GM18858 (cell line): ENCODE data around the gene TMEM234.

Experiments
- ATAC-seq: cut with Tn5 transposase; IDR thresholded peaks from one replicate; pipeline ENCODE4 v1.9.1; 2021; ENCODE audit not compliant: unreplicated experiment

TMEM234 gene

DNA sequence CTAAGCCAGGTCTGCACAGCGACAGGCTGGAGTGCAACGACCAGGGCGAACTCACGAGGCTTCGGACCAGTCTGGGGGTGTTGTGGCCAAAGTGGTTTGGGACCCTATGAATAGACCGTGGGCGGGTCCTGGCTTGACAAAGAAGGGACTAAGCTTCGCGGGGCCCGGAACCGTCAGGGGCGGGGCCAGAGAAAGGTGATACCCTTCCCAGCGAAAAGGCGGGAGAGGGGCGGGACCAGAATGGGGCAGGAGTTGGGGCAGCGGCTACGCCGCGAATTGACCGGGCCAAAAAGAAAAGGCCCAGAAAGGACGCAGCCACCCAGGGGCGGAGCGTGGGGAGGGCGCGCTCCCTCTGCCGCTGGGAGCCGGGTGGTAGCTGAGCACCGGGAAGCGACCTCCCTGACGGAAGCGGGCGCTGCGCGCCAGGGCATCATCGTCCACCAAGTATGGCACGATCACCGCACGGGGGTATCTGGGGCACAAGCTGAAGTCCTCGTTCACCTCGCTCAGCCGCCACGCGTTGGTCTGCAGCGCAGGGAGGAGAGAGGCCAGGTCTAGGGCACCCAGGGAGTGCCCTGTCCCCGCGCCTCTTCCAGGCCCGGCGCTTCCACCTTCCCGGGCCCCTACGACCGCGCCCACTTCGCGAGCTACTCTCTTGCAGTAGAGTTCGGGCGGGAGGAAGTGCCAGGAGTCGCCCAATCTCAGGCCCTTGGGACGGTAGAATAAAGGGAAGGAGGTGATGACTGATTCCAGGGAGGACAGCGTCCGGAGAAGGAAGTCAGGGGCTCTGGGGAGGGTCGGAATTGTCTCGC lies 18.2 kb upstream of the TMEM234 start:
- no peak for ATAC-seq

DNA sequence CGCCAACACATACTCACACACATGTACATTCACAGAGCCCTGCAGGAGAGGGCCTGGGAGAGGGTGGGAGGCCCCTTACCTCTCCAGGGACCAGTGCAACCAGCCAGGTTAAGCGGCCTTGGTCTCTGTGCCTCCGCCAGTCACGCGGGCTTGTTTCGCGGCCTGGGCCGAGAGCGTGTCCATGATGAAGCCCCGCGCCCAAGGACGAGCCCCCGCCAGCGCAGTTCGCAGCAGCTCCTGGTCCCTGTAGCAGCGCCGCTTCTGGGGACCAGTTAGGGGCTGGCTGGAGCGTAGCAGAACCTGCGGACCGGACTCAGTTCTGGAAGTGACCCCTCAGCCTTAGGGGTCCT lies 17.6 kb upstream of the TMEM234 start:
- ATAC-seq, result no peak

DNA sequence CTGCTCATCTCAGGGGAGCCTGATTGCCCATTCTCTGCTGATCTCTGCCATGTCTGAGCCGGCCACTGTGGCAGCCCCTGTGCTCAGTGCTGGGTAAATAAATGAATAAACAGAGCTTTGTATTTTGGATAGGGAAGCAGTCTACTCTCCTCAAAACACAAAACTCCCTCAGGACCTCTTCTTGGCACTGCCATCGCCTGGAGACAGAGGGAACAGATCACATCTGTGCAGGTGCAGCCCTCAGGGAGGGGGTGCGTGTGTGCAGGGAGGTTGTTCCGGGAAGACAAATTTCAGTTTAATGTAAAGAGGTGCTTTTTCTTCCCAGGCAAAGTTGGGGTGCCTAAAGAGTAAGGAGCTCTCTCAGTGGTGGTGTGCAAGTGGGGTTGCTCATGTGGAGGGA lies 17.2 kb upstream of the TMEM234 start:
- ATAC-seq, result no peak

GRCh38 chr1:32234792-32235191 lies 12.6 kb upstream of the TMEM234 start:
- ATAC-seq, result no peak

- no peak for ATAC-seq
Observed at GRCh38 chr1:32232558-32233304, 10.6 kb upstream of the TMEM234 start.

- ATAC-seq, result no peak
Observed at GRCh38 chr1:32231843-32232432, 9.8 kb upstream of the TMEM234 start.

- ATAC-seq, result no peak
Observed at GRCh38 chr1:32228771-32229170, 6.6 kb upstream of the TMEM234 start.

DNA sequence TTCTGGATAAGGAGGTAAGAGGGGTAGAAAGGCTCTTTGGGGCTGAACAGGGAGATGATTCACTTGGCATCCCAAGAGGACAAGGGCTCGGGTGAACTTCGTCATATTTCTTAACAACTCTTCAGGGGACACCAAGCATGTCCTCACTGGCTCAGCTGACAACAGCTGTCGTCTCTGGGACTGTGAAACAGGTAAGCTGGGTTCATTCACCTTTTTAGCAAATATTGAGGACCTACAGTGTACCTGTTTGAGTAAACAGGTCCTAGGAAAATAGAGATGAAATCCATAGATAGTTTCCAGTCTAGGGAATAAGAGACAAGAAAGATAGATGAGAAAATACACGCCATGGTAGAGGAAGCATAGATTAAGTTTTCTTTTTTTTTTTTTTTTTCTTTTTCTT lies 2.1 kb upstream of the TMEM234 start:
- no peak for ATAC-seq

DNA sequence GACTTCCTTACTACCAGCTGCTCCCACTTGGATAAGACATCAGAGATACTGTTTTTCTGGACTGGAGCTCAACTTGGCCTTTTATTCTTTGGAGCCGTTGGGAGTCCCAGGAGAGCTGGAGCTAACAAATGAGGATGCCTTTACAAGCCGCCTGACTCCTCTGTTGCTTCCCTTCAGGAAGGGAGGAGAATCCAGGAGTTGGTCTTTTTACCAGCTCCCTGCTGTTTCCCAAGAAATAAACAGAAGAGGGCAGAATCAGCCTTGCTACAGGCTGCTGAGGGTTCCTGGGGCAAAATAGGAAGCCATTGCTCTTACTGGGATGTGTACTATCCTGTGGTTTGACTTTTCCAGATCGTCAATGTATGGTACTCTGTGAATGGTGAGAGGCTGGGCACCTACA lies 1.5 kb upstream of the TMEM234 start:
- no peak for ATAC-seq

GRCh38 chr1:32221581-32221979 lies 573 bp downstream of the TMEM234 start:
- ATAC-seq, result no peak

DNA sequence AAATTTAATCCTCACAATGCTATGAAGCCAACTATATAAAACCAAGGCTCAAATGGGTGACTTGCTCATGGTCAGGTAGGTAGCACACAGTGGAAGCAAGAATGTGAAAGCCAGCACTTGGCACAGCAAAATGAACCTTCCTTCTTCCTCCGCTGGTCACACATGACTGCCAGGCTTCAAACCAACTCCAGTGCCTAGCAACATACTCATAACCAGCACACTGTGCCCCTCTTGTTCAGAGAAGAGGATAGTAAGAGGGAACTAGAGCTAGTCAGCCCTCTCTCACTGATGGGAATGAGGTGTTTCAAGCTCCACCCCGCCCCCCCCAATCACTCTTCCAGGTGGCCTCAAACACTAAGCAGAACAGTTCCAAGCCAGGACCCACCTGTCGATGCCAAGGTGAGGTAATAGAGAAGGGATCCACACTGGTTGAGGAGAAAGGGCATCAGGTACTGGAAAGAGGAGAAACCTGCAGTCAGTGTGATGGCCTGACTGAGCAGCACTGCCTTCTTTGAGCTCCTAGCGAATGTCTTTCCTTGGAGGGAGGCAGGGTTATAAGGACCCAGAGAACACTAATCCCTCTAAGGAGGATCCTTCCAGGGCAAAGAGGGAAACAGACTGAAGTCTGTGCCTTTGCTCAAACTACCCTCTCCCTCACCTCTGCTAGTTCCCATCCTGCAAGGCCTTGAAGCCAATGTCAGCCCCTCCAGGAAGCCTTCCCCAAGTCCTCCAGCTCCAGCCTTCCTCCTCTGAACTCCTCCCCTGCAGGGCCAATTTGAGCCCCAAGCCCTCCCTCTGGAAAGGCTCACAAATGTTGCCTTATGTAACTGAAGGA lies 1.2 kb downstream of the TMEM234 start:
- no peak for ATAC-seq

DNA sequence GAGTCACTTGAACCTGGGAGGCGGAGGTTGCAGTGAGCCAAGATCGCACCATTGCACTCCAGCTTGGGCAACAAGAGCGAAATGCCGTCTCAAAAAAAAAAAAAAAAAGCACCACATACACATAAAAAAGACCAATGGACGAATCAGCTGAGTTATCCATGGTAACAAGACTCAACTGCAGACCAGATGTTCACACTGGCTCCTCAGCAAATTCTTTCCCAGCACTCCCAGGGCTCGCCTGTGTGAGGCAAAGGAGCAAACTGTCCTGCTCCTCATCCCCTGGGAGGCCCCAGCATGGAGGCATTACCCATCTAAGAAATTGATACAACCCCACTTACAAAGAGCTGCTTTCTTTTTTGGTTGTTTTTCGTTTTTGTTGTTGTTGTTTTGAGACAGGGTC lies 3.1 kb downstream of the TMEM234 start:
- no peak for ATAC-seq

DNA sequence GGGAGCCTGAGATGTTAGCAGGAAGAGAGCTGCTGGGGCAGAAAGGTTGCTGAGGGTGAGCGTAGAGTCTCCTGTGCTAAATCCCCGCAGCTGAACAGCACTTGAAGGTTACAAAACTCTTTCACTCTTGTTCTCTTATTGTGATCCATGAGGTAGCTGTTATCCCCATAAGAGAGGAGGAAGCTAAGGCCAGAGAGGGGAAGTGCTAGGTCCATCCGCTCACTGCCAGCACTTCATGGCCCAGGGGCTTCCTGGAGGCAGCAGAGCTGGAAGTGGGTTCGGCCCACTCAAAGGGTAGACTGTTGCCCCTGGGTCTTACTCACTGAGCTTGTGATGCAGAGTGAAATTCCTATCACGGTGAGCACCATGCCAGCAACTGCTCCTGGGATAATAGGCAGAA lies 5.6 kb downstream of the TMEM234 start:
- no peak for ATAC-seq

DNA sequence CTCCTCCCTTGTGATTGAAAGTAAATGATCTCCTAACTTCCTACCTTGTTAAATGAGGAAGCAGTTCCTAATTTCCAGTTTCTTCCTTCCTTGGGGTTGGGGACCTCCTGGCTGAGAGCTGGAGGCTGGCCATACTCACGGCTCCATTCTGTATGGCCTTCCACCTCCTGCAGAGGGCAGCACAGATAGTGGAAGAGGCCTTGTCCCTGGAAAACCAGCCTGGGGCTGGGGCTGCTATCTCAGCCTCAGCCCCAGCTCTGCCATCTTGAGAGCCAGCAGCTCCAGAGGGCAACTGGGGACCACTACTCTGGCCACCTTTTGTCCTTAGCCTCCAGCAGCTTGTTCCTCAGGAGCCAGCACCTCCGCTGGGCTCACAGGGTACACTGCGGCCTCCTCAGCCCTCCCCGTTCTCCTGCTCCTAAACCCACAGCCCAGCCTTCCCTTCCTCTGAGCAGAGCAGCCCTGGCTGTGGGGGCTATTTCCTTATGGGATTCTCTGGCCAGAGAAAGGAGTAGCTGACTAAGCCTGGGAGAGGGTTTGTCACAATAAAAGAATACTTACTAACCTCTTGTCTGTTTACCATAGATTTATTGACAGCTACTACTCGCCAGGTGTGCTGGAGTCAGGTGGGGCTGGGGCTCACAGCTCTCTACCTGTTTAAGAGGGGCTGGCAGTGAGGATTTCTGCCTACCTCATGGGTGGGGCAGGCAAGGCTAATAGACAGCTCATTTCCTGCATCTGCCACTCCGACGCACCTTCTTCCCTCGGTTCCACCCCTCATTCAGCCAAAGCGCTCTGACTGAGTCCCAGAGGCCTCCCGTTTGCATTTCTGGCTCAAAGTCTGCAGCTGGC lies 6.3 kb downstream of the TMEM234 start:
- ATAC-seq, result no peak

DNA sequence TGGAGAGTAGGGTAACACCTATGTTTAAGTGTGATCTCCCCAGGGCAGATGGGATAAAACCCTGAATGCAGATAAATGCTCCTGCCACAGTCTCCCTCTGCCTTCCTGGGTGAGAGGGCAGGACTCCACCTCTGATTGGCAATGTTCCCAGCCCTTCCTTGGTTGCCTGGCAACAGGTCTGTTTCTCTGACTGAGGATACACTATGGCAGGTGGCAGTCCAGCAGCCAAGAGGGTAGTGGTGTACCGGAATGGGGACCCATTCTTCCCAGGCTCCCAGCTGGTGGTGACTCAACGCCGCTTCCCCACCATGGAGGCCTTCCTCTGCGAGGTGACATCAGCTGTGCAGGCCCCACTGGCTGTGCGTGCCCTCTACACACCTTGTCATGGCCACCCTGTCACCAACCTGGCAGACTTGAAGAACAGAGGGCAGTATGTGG lies 13.2 kb downstream of the TMEM234 start, which contains the start of gene DCDC2B:
TSS of gene DCDC2B (plus strand) at position 199 of the 438 bp plus-strand sequence. CDS start at position 204, 5 bp downstream.
- no peak for ATAC-seq

DNA sequence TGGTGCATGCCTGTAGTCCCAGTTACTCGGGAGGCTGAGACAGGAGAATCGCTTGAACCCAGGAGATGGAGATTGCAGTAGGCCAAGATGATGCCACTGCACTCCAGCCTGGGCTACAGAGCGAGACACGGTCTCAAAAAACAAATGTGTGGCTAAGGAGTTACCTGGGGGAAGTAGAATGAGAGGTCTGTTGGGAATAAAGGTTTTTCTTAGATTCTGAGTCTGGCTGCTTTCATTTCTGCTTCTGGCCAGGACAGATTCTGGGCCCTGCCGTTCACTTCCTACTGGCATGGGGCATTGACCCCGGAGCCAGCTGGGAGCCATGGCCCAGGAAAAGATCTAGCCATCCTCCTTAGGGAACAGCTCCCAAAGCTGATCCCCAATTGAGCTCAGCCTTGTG lies 13.7 kb downstream of the TMEM234 start:
- ATAC-seq, result no peak

DNA sequence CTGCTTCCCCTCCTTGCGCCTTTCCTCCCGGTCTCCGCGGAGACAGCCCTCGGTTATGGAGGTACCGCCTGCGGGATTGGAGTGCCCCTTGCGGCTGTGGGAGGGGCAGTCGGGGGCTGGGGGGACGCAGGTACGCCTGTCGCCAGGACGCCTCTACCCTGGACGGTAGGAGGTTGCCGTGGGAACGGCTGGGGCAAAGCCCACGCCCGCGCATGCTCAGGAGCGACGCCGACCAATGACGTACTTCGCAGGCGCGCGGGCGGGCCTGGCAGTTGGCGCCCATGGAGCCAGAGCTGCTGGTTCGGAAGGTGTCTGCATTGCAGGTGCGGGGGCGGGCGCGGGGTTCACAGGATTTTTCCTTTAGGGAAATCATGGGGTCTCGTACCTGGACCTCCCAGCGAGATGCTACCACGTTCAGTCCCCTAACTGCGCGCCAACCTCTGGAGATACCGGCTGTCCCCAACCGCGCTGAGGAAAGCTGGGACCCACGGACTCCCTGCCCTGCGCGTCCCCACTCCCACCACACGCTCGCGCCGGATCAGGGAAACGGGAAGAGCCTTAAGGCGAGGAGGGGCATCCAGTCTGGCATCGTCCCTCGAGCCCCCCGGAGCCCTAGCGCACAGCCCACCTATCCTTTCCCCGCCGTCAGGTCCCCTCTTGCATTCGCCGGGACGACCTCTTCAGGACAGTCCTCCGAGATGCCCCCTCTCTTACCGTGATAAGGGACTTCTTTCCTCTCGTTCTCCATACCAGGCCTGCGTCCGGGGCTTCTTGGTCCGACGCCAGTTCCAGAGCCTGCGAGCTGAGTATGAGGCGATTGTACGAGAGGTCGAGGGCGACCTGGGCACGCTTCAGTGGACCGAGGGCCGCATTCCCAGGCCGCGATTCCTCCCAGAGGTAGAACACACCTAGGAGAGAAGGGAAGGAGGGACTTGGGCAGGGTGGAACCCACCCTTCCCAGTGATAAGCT lies 16.5 kb downstream of the TMEM234 start, which contains the start of gene IQCC:
TSS of gene IQCC (plus strand) at position 271 of the 970 bp plus-strand sequence. CDS start at position 282, 11 bp downstream.
- ATAC-seq, result no peak

DNA sequence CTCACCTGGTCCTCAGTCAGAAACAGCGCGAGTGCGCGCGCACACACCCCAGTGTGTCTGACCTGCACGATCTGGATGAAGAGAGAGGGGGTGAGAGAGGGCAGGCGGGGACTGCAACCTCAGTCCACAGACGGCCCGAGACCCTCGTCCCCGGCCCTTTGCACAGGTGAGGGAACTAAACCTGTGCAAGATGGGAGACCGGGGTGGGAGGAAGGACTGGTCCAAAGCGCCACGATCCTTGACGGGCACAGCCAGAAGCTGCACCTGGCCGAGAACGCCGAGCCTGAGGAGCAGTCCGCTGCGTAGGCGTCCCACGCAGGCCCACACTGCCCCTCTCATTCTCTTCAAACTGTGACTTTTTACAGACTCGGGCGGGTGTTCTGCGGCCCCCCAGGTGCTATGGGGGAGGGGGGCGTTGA lies 17.2 kb downstream of the TMEM234 start:
- no peak for ATAC-seq
